GM19239 (cell line): ENCODE data around the gene CYP3A7.
"Not testable (repeated sequence)": the region's sequence is repeated elsewhere in the genome, so short reads cannot be mapped to it uniquely, and the experiment has no call there.

ENCODE experiments used
- DNase-seq: peaks from one replicate; pipeline ENCODE4 v3.0.0; 2011; ENCODE audit warnings: low spot score; ENCODE audit not compliant: insufficient read length
- FAIRE-seq: peaks from 2 replicates; lab custom pipeline; 2011; peaks lifted over from hg19 to GRCh38; lab: Jason Lieb, UNC

The CYP3A7 gene

DNA sequence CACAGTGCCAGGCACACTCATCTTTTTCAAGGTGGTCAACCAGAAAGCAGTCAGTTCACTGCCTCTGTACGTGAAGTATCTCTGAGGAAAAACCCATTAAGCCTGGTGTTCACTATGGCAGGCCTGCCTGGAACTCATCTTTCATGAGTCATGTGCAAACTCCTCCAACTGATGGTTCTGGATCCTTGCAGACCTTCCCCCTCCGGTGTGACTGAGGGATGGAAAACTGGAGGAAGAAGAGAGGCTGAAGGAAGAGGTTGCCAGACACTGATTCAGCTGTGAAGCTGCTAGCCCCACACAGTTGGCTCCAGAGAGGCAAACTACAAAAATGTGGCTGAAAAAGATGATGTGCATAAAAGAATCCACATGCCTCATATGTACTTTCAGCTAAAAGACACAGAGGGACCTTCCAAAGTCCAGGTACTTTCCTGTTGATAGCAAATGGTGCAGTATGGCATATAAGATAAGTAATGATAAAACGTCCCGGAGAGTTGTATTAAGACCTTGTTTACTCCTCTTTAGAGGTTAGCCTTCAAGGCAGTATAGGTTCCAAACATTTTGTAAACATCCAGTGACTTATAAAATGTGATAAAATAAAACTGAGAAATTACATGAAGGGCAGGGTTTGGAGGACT lies 57.9 kb downstream of the CYP3A7 start:
- FAIRE-seq = no peak
- DNase-seq = no peak

DNA sequence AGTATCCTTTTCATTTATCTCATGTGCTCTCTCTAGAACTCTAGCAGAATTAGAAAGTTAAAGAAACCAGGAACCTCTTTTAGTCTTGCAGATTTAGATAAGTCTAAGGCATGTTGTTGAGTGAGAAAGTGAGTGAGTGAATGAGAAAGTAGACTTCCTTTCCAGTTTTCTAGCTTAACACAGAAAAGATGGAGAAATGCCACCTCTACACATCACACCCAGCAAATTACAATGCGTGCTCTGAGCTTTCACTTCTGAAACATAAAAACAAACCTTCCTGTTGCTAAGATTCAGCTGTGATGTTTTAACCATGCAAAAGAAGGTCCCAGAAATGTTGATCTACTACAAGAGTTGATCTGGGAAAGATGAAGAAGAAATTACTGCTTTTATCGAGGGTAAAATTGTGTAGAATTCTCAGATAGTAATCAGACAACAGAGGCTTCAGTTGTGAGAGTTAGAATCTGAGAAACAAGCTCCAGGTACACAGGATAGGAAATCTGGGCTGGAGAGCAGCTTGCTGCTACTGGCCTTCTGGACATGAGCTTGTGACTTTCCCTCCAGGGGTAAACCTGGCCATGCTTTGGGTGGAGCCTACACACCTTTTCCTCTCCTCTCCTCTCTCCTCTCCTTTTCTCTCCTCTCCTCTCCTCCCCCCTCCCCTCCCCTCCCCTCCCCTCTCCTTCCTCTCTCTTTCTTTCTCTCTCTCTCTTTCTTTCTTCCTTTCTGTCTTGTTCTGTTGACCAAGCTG lies 59.8 kb downstream of the CYP3A7 start:
- FAIRE-seq = no peak
- no peak for DNase-seq

DNA sequence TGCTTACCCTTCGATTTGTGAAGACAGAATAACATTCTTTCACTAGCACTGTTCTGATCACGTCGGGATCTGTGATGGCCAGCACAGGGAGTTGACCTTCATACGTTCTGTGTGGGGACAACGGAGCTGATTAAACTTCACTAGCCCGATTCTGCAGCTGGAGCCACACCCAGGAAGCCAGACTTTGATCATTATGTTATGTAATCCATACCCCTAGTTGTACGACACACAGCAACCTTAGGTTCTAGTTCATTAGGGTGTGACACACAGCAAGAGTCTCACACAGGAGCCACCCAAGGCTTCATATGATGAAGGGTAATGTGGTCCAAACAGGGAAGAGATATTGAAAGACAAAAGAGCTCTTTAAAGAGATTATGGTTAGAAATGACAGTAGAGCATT lies 62.4 kb downstream of the CYP3A7 start:
- no peak for FAIRE-seq
- DNase-seq = no peak

DNA sequence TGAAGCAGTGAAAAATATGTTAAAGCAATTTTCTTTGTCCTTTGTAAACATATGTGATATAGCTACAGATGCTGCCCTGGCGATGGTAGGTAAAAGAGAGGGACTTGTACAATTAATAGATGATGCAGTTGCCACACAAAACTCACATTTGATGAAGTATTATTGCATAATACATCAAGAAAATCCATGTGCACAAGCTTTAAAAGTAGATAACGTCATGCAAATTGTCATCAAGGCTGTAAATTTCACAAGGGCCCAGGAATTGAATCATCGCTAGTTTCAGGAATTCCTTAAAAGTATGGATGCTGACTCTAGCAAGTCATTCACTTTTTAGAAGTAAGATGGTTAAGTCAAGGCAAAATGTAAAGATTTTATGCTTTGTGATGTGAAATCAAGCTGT lies 65.2 kb downstream of the CYP3A7 start:
- no peak for DNase-seq
- FAIRE-seq = no peak

DNA sequence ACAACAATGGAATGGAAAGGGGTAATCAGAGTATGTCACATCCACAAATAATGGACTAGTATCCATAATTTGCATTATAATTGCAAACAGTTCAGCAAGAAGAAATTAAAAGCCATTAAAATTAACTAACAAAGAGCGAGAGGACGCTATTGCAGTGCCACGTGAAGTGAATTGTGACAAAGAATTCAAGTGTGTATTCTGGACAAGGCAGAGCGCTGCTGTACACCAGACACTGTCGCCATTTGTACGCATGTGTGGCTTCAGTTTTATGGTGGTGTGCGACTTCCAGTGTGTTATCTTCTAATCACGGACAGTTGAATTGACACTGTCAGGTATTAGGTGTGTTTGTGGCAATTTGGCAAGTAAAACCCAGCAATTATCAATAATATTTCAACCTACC lies 66.5 kb downstream of the CYP3A7 start:
- FAIRE-seq (no peak), DNase-seq (no peak)

DNA sequence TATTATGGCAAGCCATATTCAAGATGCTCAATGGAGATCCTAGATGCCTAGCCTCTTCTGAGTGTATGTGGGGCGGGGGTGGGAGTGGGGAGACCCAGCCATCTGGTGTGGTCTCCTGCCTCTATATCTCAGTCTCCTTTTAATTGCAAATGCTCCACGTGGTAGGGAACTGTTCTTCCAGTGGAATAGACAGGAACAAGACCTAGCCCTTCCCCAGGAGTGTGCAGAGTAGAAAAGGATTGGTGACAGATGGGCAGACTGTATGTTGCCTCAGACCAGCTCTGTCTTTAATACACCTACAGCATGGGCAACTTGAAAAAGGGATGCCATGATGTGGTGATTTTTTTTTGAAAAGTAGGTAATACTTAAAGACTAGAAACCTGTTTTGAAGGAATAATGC lies 67.8 kb downstream of the CYP3A7 start:
- FAIRE-seq (no peak), DNase-seq (no peak)

DNA sequence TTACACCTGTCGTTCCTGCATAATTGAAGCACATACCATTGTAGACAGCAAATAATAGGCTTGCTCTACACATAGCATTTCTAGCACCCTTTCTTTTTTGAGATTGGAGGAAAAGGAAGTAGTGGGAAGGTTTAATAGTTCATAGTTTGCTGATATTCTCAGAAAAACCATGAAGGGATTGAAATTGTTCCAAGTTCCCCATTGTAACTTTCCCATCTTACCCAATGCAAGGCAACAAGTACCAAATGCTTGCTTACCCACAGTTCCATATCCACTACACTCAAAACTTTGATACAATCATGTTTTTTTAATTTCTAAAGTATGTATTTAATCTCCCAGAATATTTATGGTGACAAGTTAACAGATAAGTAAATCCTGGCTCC lies 69.0 kb downstream of the CYP3A7 start:
- no peak for DNase-seq
- no peak for FAIRE-seq

DNA sequence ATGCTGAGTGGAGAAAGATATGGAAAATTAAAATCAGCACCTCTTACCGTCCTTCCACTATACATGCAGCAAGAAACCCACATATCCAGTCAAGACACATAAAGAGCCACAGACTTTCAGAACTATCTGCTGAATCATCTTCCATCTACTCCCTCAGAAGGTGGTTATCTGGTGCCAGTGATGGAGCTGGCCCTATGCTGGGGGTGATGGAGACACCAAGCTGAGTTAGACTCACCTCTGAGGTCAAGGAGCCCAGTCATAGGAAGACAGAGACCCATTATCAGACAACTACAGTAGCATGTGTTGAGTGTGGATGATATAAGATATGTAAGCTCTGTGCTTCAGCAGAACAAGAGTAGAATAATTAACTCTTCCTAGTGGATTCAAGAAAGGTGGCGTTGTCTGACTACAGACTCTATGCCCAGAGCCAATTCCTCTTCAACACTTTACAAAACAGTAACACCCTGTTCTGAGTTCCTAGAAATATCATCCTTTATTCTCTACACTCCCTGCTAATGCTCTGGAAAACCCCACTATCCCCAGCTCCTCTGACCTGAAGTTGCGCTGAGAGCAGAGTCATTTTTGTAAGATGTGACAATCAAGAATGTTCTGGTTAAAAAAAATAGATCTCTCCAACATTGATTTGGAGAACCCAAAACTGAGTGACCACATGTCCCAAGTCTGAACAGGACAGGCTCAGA lies 69.5 kb downstream of the CYP3A7 start:
- DNase-seq = no peak
- no peak for FAIRE-seq

DNA sequence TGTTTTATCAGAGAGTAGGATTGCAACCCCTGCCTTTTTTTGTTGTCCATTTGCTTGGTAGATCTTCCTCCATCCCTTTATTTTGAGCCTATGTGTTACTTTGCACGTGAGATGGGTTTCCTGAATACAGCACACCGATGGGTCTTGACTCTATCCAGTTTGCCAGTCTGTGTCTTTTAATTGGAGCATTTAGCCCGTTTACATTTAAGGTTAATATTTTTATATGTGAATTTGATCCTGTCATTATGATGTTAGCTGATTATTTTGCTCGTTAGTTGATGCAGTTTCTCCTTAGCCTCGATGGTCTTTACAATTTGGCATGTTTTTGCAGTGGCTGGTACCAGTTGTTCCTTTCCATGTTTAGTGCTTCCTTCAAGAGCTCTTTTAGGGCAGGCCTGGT lies 77.1 kb downstream of the CYP3A7 start:
- FAIRE-seq, DNase-seq: not testable (repeated sequence)
